ENCODE measurements around the gene TMEM97.
A peak's percentile ranks its signal among the peaks of the same experiment; 100 is the strongest.

TMEM97 gene

GRCh38 chr17:28367641-28368305, 48.8 kb downstream of the TMEM97 start:
- no peak for DNase-seq

- DNase-seq: no peak
Observed at GRCh38 chr17:28368306-28368831, 49.4 kb downstream of the TMEM97 start.

- DNase-seq: no peak
Observed at GRCh38 chr17:28368915-28369683, 50.1 kb downstream of the TMEM97 start.

- DNase-seq: no peak
Observed at GRCh38 chr17:28369684-28370034, 50.7 kb downstream of the TMEM97 start.

- no peak for DNase-seq
Observed at GRCh38 chr17:28370035-28370743, 51.2 kb downstream of the TMEM97 start, which contains the start of gene VTN. Gene VTN (minus strand): TSS chr17:28370307. CDS start chr17:28370203, 104 bp downstream.

GRCh38 chr17:28370744-28371103, 51.7 kb downstream of the TMEM97 start:
- no peak for DNase-seq

- peak; percentile 89 to 91 for DNase-seq
Observed at GRCh38 chr17:28371245-28372202, 52.5 kb downstream of the TMEM97 start, which contains the start of gene SARM1. Gene SARM1 (plus strand): TSS chr17:28371694. CDS start chr17:28372033, 339 bp downstream.

- DNase-seq: no peak
Observed at GRCh38 chr17:28372203-28372944, 53.4 kb downstream of the TMEM97 start.

GRCh38 chr17:28372945-28373274, 53.9 kb downstream of the TMEM97 start:
- DNase-seq: no peak
